Measurements from ENCODE around the gene GRID1.
"Not testable (repeated sequence)": the region's sequence is repeated elsewhere in the genome, so short reads cannot be mapped to it uniquely, and the experiment has no call there.

GRID1 gene

DNA sequence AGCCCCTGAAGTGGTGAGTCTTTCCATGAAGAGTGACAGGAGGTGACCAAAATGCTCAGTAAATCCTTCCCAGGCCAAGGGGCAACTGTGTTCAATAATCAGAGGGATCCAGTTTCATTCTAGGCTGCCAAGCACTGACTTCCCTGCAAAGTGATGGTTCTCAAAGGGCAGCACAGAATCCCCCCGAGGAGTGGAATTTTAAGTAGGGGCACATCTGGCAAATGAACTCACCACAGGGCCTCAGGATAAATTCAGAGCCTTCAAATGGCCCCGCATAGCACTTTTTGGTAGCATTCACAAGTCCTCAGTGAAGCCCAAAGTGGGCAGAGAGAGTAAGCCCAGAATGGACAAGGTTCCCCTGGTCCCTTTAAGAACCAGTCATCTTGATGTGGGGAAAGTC, 602.5 kb downstream of the GRID1 start:
- H3K27me3 Mint-ChIP-seq, result no peaks in the 10 kb centered on the region
- no peak overlapping the region for H3K4me3 Mint-ChIP-seq
- H3K9me3 Mint-ChIP-seq, result peaks cover 5% of the 10 kb centered on the region
- H3K36me3 Mint-ChIP-seq (ENCODE audit: low read depth), result no peaks in the 10 kb centered on the region
- no peaks in the 10 kb centered on the region for H3K4me1 Mint-ChIP-seq (ENCODE audit: low read depth)
- intact Hi-C loops (cut with micrococcal nuclease), result no loop called here
- H3K27ac Mint-ChIP-seq, result no peak overlapping the region

DNA sequence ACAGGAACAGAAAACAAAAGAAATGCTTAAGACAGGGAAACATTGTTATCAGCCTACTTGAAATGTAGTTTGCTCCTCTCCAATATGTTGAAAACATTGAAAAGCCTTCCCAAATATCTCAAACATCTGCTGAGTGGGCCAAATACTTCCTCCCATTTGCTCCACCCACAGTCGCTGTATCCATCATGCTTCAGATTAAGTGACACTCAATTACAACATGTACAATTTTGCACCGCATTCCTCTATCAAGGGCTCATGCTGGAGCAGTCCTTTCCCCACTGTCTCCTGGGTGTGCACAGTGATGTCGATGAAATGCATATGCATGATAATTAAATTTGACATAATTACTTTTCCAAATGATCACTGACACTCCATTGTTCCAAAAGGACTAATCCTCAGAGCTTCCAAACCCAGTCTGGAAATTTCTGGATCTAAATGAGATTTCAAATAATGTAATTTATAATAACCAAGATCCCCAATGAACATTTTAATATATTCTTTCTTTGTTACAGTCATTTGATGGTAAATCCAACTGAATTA, 604.6 kb downstream of the GRID1 start:
- Mint-ChIP-seq H3K4me1 (ENCODE audit: low read depth) (no peaks in the 10 kb centered on the region), H3K4me3 (no peak overlapping the region), H3K9me3 (no peaks in the 10 kb centered on the region), H3K27me3 (no peaks in the 10 kb centered on the region), H3K36me3 (ENCODE audit: low read depth) (no peaks in the 10 kb centered on the region), H3K27ac (no peak overlapping the region)
- intact Hi-C loops (cut with micrococcal nuclease), result no loop called here

- Mint-ChIP-seq H3K9me3 (peaks cover 18% of the 10 kb centered on the region), H3K36me3 (ENCODE audit: low read depth) (no peaks in the 10 kb centered on the region), H3K4me3 (no peak overlapping the region), H3K4me1 (ENCODE audit: low read depth) (no peaks in the 10 kb centered on the region), H3K27ac (no peak overlapping the region), H3K27me3 (no peaks in the 10 kb centered on the region)
- intact Hi-C loops (cut with micrococcal nuclease), result no loop called here
These were observed 624.8 kb downstream of the GRID1 start for GRCh38 chr10:85741626-85742300.

DNA sequence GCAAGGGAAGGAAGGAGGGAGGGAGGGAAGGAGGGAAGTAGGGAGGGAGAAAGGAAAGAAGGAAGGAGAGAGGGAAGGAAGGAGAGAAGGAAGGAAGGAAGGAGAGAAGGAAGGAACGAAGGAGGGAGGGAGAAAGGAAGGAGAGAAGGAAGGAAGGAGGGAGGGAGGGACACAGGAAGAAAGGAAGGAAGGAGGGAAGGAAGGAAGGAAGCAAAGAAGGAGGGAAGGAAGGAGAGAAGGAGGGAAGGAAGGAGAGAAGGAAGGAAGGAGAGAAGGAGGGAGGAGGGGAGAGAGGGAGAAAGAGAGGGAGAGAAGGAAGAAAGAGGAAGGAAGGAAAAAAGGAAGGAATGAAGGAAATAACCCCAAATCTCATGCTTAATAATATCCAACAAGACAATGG, 630.6 kb downstream of the GRID1 start:
- Mint-ChIP-seq H3K4me3 (no peak overlapping the region), H3K4me1 (ENCODE audit: low read depth) (no peaks in the 10 kb centered on the region), H3K27ac (no peak overlapping the region), H3K9me3 (peaks cover 30% of the 10 kb centered on the region), H3K36me3 (ENCODE audit: low read depth) (no peaks in the 10 kb centered on the region), H3K27me3 (no peaks in the 10 kb centered on the region)
- intact Hi-C loops (cut with micrococcal nuclease), result no loop called here

GRCh38 chr10:85734791-85735190, 631.8 kb downstream of the GRID1 start:
- intact Hi-C loops (cut with micrococcal nuclease), result no loop called here
- no peaks in the 10 kb centered on the region for H3K36me3 Mint-ChIP-seq (ENCODE audit: low read depth)
- H3K4me3 Mint-ChIP-seq, result no peak overlapping the region
- H3K4me1 Mint-ChIP-seq (ENCODE audit: low read depth), result no peaks in the 10 kb centered on the region
- no peak overlapping the region for H3K27ac Mint-ChIP-seq
- H3K9me3 Mint-ChIP-seq, result peaks cover 30% of the 10 kb centered on the region
- H3K27me3 Mint-ChIP-seq, result no peaks in the 10 kb centered on the region

DNA sequence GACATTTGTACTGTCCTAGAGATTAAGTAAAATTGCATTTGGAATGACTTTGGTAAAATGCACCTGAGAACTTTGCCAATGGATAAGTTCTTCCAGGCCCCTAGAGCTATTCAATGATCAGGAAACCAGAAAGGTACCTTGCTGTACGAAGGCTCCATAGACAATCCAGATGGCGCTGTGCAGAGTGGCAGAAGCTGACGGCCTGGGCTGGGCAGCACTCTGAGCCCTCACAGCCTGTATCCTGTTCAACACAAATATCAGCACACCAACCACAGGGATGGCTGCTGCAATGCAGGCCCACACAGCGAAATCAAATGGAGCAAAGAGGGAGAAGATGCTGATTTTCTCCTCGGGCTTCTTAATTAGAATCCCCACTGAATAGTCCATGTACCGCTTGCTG, 642.4 kb downstream of the GRID1 start:
- H3K4me3 Mint-ChIP-seq, result no peak overlapping the region
- peaks cover 26% of the 10 kb centered on the region for H3K9me3 Mint-ChIP-seq
- no peaks in the 10 kb centered on the region for H3K27me3 Mint-ChIP-seq
- H3K36me3 Mint-ChIP-seq (ENCODE audit: low read depth), result no peaks in the 10 kb centered on the region
- no peak overlapping the region for H3K27ac Mint-ChIP-seq
- intact Hi-C loops (cut with micrococcal nuclease), result no loop called here
- no peaks in the 10 kb centered on the region for H3K4me1 Mint-ChIP-seq (ENCODE audit: low read depth)

GRCh38 chr10:85720931-85721590, 645.5 kb downstream of the GRID1 start:
- Mint-ChIP-seq H3K9me3 (peaks cover 8% of the 10 kb centered on the region), H3K27me3 (no peaks in the 10 kb centered on the region), H3K4me3 (no peak overlapping the region), H3K36me3 (ENCODE audit: low read depth) (no peaks in the 10 kb centered on the region), H3K4me1 (ENCODE audit: low read depth) (no peaks in the 10 kb centered on the region), H3K27ac (no peak overlapping the region)
- intact Hi-C loops (cut with micrococcal nuclease), result no loop called here

DNA sequence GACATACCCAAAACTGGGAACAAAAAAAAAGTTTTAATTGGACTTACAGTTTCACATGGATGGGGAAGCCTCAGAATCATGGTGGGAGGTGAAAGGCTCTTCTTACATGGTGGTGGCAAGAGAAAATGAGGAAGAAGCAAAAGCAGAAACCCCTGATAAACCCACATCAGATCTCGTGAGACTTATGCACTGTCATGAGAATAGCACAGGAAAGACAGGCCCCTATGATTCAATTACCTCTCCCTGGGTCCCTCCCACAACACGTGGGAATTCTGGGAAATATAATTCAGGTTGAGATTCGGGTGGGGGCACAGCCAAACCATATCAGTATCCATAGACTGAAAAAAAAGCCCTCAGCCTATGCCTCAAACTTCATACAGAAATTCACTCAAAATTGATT, 647.2 kb downstream of the GRID1 start:
- Mint-ChIP-seq H3K27ac (no peak overlapping the region), H3K4me3 (no peak overlapping the region), H3K27me3 (no peaks in the 10 kb centered on the region), H3K9me3 (peaks cover 6% of the 10 kb centered on the region), H3K36me3 (ENCODE audit: low read depth) (no peaks in the 10 kb centered on the region), H3K4me1 (ENCODE audit: low read depth) (no peaks in the 10 kb centered on the region)
- intact Hi-C loops (cut with micrococcal nuclease), result no loop called here

DNA sequence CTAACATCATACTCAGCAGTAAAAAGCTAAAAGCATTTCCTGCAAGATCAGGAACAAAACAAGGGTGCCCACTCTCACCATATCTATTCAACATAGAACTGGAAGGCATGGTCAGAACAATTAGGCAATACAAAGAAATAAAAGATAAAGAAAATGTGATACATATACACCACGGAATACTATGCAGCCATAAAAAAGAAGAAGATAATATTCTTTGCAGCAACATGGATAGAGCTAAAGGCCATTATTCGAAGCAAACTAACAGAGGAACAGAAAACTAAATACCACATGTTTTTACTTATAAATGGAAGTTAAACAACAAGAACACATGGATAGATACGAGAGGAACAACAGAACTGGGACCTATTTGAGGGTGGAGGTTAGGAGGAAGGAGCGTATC, 652.7 kb downstream of the GRID1 start:
- intact Hi-C loops (cut with micrococcal nuclease), result no loop called here
- Mint-ChIP-seq H3K4me3 (no peak overlapping the region), H3K4me1 (ENCODE audit: low read depth) (no peaks in the 10 kb centered on the region), H3K9me3 (peaks cover 19% of the 10 kb centered on the region), H3K36me3 (ENCODE audit: low read depth) (no peaks in the 10 kb centered on the region), H3K27ac (no peak overlapping the region), H3K27me3 (no peaks in the 10 kb centered on the region)

- Mint-ChIP-seq H3K4me3 (no peak overlapping the region), H3K27me3 (no peaks in the 10 kb centered on the region), H3K4me1 (ENCODE audit: low read depth) (no peaks in the 10 kb centered on the region), H3K9me3 (peaks cover 16% of the 10 kb centered on the region), H3K36me3 (ENCODE audit: low read depth) (no peaks in the 10 kb centered on the region), H3K27ac (no peak overlapping the region)
- intact Hi-C loops (cut with micrococcal nuclease), result no loop called here
These were observed 663.8 kb downstream of the GRID1 start for GRCh38 chr10:85702768-85703167.

- H3K4me1 Mint-ChIP-seq (ENCODE audit: low read depth); H3K27me3 Mint-ChIP-seq: not testable (repeated sequence)
These were observed 667.5 kb downstream of the GRID1 start for GRCh38 chr10:85699066-85699465.

GRCh38 chr10:85696893-85697292, 669.7 kb downstream of the GRID1 start:
- Mint-ChIP-seq H3K27me3 (no peaks in the 10 kb centered on the region), H3K36me3 (ENCODE audit: low read depth) (no peaks in the 10 kb centered on the region), H3K4me1 (ENCODE audit: low read depth) (no peaks in the 10 kb centered on the region), H3K27ac (no peak overlapping the region), H3K4me3 (no peak overlapping the region), H3K9me3 (no peaks in the 10 kb centered on the region)
- intact Hi-C loops (cut with micrococcal nuclease), result no loop called here

More at GRCh38 chr10:85699066-85699465, 667.5 kb downstream of the GRID1 start:
- H3K36me3 Mint-ChIP-seq (ENCODE audit: low read depth); H3K4me3 Mint-ChIP-seq; intact Hi-C loops (cut with micrococcal nuclease); H3K27ac Mint-ChIP-seq: not testable (repeated sequence)
- peaks cover 16% of the 10 kb centered on the region for H3K9me3 Mint-ChIP-seq

GRCh38 chr10:85682621-85683020, 684.0 kb downstream of the GRID1 start:
- no peaks in the 10 kb centered on the region for H3K4me1 Mint-ChIP-seq (ENCODE audit: low read depth)
- no peak overlapping the region for H3K27ac Mint-ChIP-seq
- H3K4me3 Mint-ChIP-seq, result no peak overlapping the region
- no peaks in the 10 kb centered on the region for H3K27me3 Mint-ChIP-seq
- no peaks in the 10 kb centered on the region for H3K36me3 Mint-ChIP-seq (ENCODE audit: low read depth)
- H3K9me3 Mint-ChIP-seq, result peaks cover 20% of the 10 kb centered on the region
- intact Hi-C loops (cut with micrococcal nuclease), result no loop called here

DNA sequence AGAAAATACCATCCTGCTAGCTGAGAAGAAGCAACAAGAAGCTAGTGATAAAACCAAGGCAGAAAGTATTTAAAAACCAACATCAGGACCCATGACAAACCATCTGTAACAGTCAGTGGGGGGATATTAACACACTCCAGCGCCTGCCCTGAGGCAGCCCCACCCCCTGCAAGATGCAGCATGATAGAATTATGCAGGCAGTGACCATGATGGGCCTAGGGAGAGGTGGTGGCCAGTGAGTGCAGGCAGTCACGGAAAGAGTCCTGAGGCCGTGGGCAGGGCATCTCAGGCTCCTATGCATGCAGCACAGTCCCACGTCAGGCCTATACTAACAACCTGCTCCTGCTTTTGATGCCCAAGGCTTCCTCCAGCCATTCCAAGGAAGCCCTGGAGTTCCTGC, 686.9 kb downstream of the GRID1 start:
- H3K9me3 Mint-ChIP-seq, result peaks cover 26% of the 10 kb centered on the region
- no peaks in the 10 kb centered on the region for H3K4me1 Mint-ChIP-seq (ENCODE audit: low read depth)
- no peaks in the 10 kb centered on the region for H3K27me3 Mint-ChIP-seq
- no peak overlapping the region for H3K27ac Mint-ChIP-seq
- no peaks in the 10 kb centered on the region for H3K36me3 Mint-ChIP-seq (ENCODE audit: low read depth)
- H3K4me3 Mint-ChIP-seq, result no peak overlapping the region
- intact Hi-C loops (cut with micrococcal nuclease), result no loop called here

DNA sequence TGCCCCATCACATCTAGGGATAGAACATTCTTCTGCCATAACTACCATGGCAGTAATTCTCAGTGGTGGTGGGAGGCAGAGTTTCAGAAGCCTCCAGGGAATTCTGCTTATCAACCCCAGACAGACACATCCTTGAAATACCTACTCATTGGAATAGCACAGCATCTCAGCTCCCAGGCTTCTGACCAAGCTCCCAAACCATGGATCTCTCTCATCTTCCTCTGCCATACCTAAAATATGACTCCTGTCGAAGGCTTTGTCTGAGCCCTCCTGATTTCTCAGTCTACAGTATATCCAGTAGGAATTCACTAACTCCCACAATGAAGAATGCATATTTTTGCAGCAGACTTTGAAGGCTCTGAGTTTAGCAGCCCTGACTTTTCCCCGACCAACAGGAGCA, 687.5 kb downstream of the GRID1 start:
- H3K4me1 Mint-ChIP-seq (ENCODE audit: low read depth), result no peaks in the 10 kb centered on the region
- no peak overlapping the region for H3K27ac Mint-ChIP-seq
- intact Hi-C loops (cut with micrococcal nuclease), result no loop called here
- peaks cover 26% of the 10 kb centered on the region for H3K9me3 Mint-ChIP-seq
- H3K36me3 Mint-ChIP-seq (ENCODE audit: low read depth), result no peaks in the 10 kb centered on the region
- no peak overlapping the region for H3K4me3 Mint-ChIP-seq
- H3K27me3 Mint-ChIP-seq, result no peaks in the 10 kb centered on the region

Measured in dendritic cell treated with granulocyte-macrophage colony-stimulating factor and Interleukin-4, amounts not matched to agents 40 ng/mL and 50 ng/mL, for 4 days (primary cell).